BLaER1 treated with 17β-estradiol and CSF1 and Interleukin-3, amounts not matched to agents 10 nM and 100 nM (cell line): ENCODE results near the gene CPEB4.

Experiments used
- H3K27ac ChIP-seq, 11 experiments: shearing (Covaris generic); formaldehyde crosslinking; 2 replicates each; pipeline ENCODE4 v1.8.1; 2022
- H3K27me3 ChIP-seq, 11 experiments: shearing (Covaris generic); formaldehyde crosslinking; 2 replicates each; pipeline ENCODE4 v1.8.1; 2022
- H3K36me3 ChIP-seq, 11 experiments: shearing (Covaris generic); formaldehyde crosslinking; 2 replicates each; pipeline ENCODE4 v1.8.1; 2022
- H3K4me1 ChIP-seq, 10 experiments: shearing (Covaris generic); formaldehyde crosslinking; 2 replicates each; pipeline ENCODE4 v1.8.1; 2022
- H3K4me2 ChIP-seq, 11 experiments: shearing (Covaris generic); formaldehyde crosslinking; 2 replicates each; pipeline ENCODE4 v1.8.1; 2022
- H3K4me3 ChIP-seq, 10 experiments: shearing (Covaris generic); formaldehyde crosslinking; 2 replicates each; pipeline ENCODE4 v1.8.1; 2022
- H3K9ac ChIP-seq, 11 experiments: shearing (Covaris generic); formaldehyde crosslinking; 2 replicates each; pipeline ENCODE4 v1.8.1; 2022
- H3K9me3 ChIP-seq, 11 experiments: shearing (Covaris generic); formaldehyde crosslinking; replicated peaks in 1 of 11; 2 replicates each; pipeline ENCODE4 v1.8.1; 2022
- H4K20me1 ChIP-seq, 11 experiments: shearing (Covaris generic); formaldehyde crosslinking; 2 replicates each; pipeline ENCODE4 v1.8.1; 2022
- Cebpa-rat ChIP-seq, 11 experiments: shearing (Covaris generic); IDR thresholded peaks; 2 replicates each; pipeline ENCODE4 v1.8.1; 2022

CPEB4 gene

GRCh38 chr5:173848986-173849596 is 39.1 kb upstream of the CPEB4 start:
- H3K4me3 ChIP-seq, result no peak overlapping the region
- H3K36me3 ChIP-seq, result 0 out of 22 replicates have a peak, but pooled peaks cover 0 to 3% (median 0%) of the 10 kb centered on the region in 11 experiments
- H3K9ac ChIP-seq, result no peak overlapping the region
- H3K4me1 ChIP-seq, result peaks cover 10 to 29% (median 16%) of the 10 kb centered on the region in 10 experiments; a peak in 19 of 20 replicates
- no peak for TF ChIP-seq Cebpa-rat (IDR thresholded peaks at IDR 0.05)
- no peak overlapping the region for H3K27ac ChIP-seq
- peaks cover 0 to 35% (median 18%) of the 10 kb centered on the region in 11 experiments; a peak in 20 of 22 replicates for H3K9me3 ChIP-seq
- no peak overlapping the region for H3K4me2 ChIP-seq
- no peaks in the 10 kb centered on the region for H3K27me3 ChIP-seq
- H4K20me1 ChIP-seq, result no peaks in the 10 kb centered on the region

- Histone ChIP-seq H3K36me3 (0 out of 22 replicates have a peak, but pooled peaks cover 0 to 3% (median 0%) of the 10 kb centered on the region in 11 experiments), H3K27me3 (no peaks in the 10 kb centered on the region), H4K20me1 (no peaks in the 10 kb centered on the region), H3K4me3 (no peak overlapping the region), H3K9ac (no peak overlapping the region), H3K9me3 (peaks cover 0 to 35% (median 18%) of the 10 kb centered on the region in 11 experiments; a peak in 20 of 22 replicates), H3K4me2 (no peak overlapping the region), H3K4me1 (peaks cover 10 to 29% (median 16%) of the 10 kb centered on the region in 10 experiments; a peak in 19 of 20 replicates), H3K27ac (no peak overlapping the region)
- TF ChIP-seq Cebpa-rat (IDR thresholded peaks at IDR 0.05), result no peak
Measured at GRCh38 chr5:173849908-173850307, 38.2 kb upstream of the CPEB4 start.

- H3K27me3 ChIP-seq, result no peaks in the 10 kb centered on the region
- no peak for TF ChIP-seq Cebpa-rat (IDR thresholded peaks at IDR 0.05)
- no peak overlapping the region for H3K9ac ChIP-seq
- H4K20me1 ChIP-seq, result no peaks in the 10 kb centered on the region
- no peak overlapping the region; a peak in 1 of 22 replicates for H3K27ac ChIP-seq
- H3K9me3 ChIP-seq, result peaks cover 0 to 35% (median 18%) of the 10 kb centered on the region in 11 experiments; a peak in 20 of 22 replicates
- H3K36me3 ChIP-seq, result 0 out of 22 replicates have a peak, but pooled peaks cover 0 to 3% (median 0%) of the 10 kb centered on the region in 11 experiments
- H3K4me1 ChIP-seq, result peaks cover 10 to 28% (median 16%) of the 10 kb centered on the region in 10 experiments; a peak in 19 of 20 replicates
- H3K4me3 ChIP-seq, result no peak overlapping the region
- H3K4me2 ChIP-seq, result peak overlapping the region; percentile 4 to 61 (median 36); a peak in 18 of 22 replicates
Measured at GRCh38 chr5:173850659-173851058, 37.5 kb upstream of the CPEB4 start.

GRCh38 chr5:173851595-173852243 is 36.4 kb upstream of the CPEB4 start:
- Histone ChIP-seq H4K20me1 (no peaks in the 10 kb centered on the region), H3K9me3 (peaks cover 0 to 31% (median 18%) of the 10 kb centered on the region in 11 experiments; a peak in 20 of 22 replicates), H3K4me2 (peak overlapping the region; percentile 7 to 61 (median 41); a peak in 19 of 22 replicates), H3K27ac (no peak overlapping the region), H3K4me3 (no peak overlapping the region), H3K27me3 (no peaks in the 10 kb centered on the region), H3K36me3 (0 out of 22 replicates have a peak, but pooled peaks cover 0 to 3% (median 0%) of the 10 kb centered on the region in 11 experiments), H3K4me1 (peaks cover 10 to 29% (median 16%) of the 10 kb centered on the region in 10 experiments; a peak in 19 of 20 replicates), H3K9ac (no peak overlapping the region)
- no peak for TF ChIP-seq Cebpa-rat (IDR thresholded peaks at IDR 0.05)

GRCh38 chr5:173852790-173853359 is 35.3 kb upstream of the CPEB4 start:
- no peak for TF ChIP-seq Cebpa-rat (IDR thresholded peaks at IDR 0.05)
- no peaks in the 10 kb centered on the region for H3K27me3 ChIP-seq

GRCh38 chr5:173853370-173854131 is 34.6 kb upstream of the CPEB4 start:
- Histone ChIP-seq H3K27me3 (no peaks in the 10 kb centered on the region), H3K9me3 (peaks cover 0 to 15% (median 13%) of the 10 kb centered on the region in 11 experiments; a peak in 20 of 22 replicates), H3K4me3 (no peak overlapping the region), H3K4me2 (peak overlapping the region in 1 of 11 experiments; percentile 4; a peak in 1 of 22 replicates), H3K27ac (no peak overlapping the region), H3K36me3 (0 out of 22 replicates have a peak, but pooled peaks cover 0 to 3% (median 0%) of the 10 kb centered on the region in 11 experiments), H3K9ac (no peak overlapping the region), H4K20me1 (no peaks in the 10 kb centered on the region), H3K4me1 (peaks cover 10 to 29% (median 16%) of the 10 kb centered on the region in 10 experiments; a peak in 19 of 20 replicates)
- no peak for TF ChIP-seq Cebpa-rat (IDR thresholded peaks at IDR 0.05)

More at GRCh38 chr5:173852790-173853359, 35.3 kb upstream of the CPEB4 start:
- no peak overlapping the region for H3K4me2 ChIP-seq
- no peak overlapping the region for H3K27ac ChIP-seq
- H3K9ac ChIP-seq, result no peak overlapping the region
- H3K4me1 ChIP-seq, result peaks cover 10 to 29% (median 16%) of the 10 kb centered on the region in 10 experiments; a peak in 19 of 20 replicates
- no peaks in the 10 kb centered on the region for H4K20me1 ChIP-seq
- 0 out of 22 replicates have a peak, but pooled peaks cover 0 to 3% (median 0%) of the 10 kb centered on the region in 11 experiments for H3K36me3 ChIP-seq
- peaks cover 0 to 21% (median 18%) of the 10 kb centered on the region in 11 experiments; a peak in 20 of 22 replicates for H3K9me3 ChIP-seq
- H3K4me3 ChIP-seq, result no peak overlapping the region

GRCh38 chr5:173855162-173855994 is 32.8 kb upstream of the CPEB4 start:
- H4K20me1 ChIP-seq, result no peaks in the 10 kb centered on the region
- no peak overlapping the region for H3K9ac ChIP-seq
- H3K9me3 ChIP-seq, result no peaks in the 10 kb centered on the region
- peaks cover 10 to 35% (median 16%) of the 10 kb centered on the region in 10 experiments; a peak in 19 of 20 replicates for H3K4me1 ChIP-seq
- no peak overlapping the region for H3K27ac ChIP-seq
- H3K4me2 ChIP-seq, result peak overlapping the region in 2 of 11 experiments; percentile 1 to 9; a peak in 4 of 22 replicates
- no peak for TF ChIP-seq Cebpa-rat (IDR thresholded peaks at IDR 0.05)
- H3K4me3 ChIP-seq, result no peak overlapping the region
- H3K36me3 ChIP-seq, result no peaks in the 10 kb centered on the region
- no peaks in the 10 kb centered on the region for H3K27me3 ChIP-seq
